ENCODE measurements around the gene BABAM1.

BABAM1 gene

DNA sequence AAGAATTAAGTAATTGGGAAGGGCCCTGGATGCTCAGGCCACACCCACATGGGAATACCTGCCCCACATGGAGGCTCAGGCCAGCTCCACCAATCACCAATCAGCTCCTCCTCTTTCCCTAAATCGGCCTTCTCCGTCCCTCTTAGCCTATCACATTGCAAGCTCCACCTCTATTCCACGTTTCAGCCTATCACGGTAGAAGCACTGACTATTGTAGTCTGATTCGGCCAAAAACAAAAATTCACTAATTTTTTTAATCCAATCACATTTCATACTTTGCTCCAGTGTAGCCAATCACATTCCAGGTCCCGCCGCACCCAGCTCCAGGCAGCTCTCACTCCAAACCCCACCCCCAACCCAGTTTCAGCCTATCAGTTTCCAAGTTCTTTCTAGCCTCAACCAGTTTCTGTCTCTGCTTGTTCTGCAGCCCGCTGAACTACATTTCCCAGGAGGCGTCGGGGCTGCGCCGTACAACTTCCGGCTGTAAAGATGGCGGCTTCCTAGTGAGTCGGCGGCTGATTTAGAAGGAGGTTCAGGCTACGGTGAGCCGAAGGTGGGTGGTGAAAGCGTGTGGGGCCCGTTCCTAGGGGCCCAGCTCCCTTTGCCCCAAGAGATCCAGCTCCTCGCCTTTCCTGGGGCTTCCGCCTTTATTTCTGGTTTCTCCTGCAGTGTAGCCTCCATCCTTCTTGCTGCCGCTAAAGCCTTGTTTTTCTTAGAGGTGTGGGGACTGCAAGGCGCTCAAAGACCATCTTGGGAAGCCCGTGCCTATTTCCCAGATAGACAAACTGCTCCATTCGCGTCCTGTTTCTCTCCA is at the start of gene BABAM1:
Gene BABAM1, plus strand, starts transcription at position 469 of the 814 bp plus-strand sequence. CDS start 1,364 bp downstream, outside the sequence.
- DNase-seq = peak; percentile 95
- Mint-ChIP-seq H3K4me1 (peaks cover 7 to 12% of the 10 kb centered on the region in 2 donors), H3K4me3 (peak within 1 kb of the TSS; percentile 85), H3K27me3 (no peaks in the 10 kb centered on the region), H3K36me3 (peaks cover 9 to 11% of the 10 kb centered on the region in 2 donors), H3K9me3 (no peaks in the 10 kb centered on the region), H3K27ac (peak within 1 kb of the TSS; percentile 81)
- peak; percentile 92 for ATAC-seq (replicated peaks)

DNA sequence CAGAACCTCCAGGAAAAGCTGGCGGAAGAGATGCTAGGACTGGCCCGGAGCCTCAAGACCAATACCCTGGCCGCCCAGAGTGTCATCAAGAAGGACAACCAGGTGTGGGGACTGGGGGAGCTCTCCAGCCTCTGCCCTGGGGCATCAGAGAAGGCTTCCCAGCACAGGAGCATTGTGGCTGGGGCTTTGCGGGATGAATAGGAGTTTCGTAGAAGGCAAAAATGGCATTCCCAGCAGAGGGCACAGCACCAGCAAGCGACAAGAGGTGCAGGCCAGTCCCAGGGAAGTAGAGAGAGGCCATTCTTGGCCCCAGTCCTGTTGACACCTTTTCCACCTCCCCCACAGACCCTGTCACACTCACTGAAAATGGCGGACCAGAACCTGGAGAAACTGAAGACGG is 48.0 kb upstream of the BABAM1 start:
- Mint-ChIP-seq H3K4me3 (no peak overlapping the region), H3K36me3 (peaks cover 24 to 38% of the 10 kb centered on the region in 2 donors), H3K9me3 (peaks cover 0 to 2% of the 10 kb centered on the region in 2 donors), H3K27me3 (no peaks in the 10 kb centered on the region), H3K4me1 (peaks cover 6 to 28% of the 10 kb centered on the region in 2 donors), H3K27ac (peak overlapping the region; percentile 15)
- no peak for DNase-seq
- ATAC-seq (replicated peaks) = no peak

- no peak for ATAC-seq (replicated peaks)
- Mint-ChIP-seq H3K4me1 (peaks cover 2 to 21% of the 10 kb centered on the region in 2 donors), H3K9me3 (peaks cover 0 to 2% of the 10 kb centered on the region in 2 donors), H3K27ac (no peak overlapping the region), H3K4me3 (no peak overlapping the region), H3K36me3 (peaks cover 24 to 38% of the 10 kb centered on the region in 2 donors), H3K27me3 (no peaks in the 10 kb centered on the region)
- no peak for DNase-seq
Measured at GRCh38 chr19:17220207-17220758, 47.0 kb upstream of the BABAM1 start.

- H3K4me1 Mint-ChIP-seq = peaks cover 4 to 12% of the 10 kb centered on the region in 2 donors
- H3K4me3 Mint-ChIP-seq = peak overlapping the region; percentile 36 to 89
Measured at GRCh38 chr19:17225053-17225452, 42.2 kb upstream of the BABAM1 start.

DNA sequence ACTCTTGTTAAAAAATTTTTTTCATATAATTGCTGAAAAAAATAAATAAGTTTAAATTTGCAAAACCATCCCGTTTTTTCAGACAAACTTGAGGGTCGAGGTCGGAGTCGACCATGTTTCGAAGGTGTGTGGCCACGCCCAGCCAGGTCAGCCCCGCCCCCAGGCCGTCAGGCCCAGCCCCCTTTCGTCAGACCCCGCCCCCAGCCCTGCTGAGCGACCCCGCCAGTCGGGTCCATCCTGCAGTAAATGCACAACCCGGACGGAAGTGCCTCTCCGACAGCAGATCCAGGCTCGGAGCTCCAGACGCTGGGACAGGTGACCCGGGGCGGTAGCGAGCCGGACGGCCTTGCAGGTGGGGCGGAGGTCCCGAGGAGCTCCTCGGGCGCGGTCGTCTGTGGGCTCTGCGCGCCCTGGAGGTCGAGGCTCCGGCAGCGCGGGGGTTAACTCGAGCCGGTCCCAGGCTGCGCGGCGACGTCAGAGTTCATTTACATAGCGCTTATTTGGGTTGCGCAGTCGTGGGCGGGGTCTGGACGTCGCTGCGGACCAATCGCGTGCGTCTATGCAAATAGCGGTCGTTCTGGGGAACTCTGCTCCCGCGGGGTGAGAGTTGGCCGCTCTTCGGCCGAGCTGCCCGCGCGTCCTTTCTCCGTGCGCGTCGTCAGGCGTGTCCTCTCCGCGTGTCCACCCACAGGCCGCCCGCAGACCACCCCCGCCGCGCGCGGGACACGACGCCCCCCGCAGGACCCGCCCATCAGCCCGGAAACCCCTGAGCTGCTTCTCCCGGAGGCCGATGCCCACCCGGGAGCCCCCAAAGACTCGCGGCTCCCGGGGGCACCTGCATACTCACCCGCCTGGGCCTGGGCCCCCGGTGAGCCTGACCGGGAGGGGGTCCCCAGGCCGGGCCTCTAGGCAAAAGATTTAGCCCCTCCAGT is 41.0 kb upstream of the BABAM1 start, which contains the start of gene OCEL1:
Gene OCEL1, plus strand, starts transcription at position 225 of the 932 bp plus-strand sequence. Its CDS starts 22 bp downstream, at position 247.
- Mint-ChIP-seq H3K4me3 (peak within 1 kb of the TSS; percentile 89), H3K27me3 (no peaks in the 10 kb centered on the region), H3K9me3 (no peaks in the 10 kb centered on the region), H3K36me3 (peaks cover 16 to 22% of the 10 kb centered on the region in 2 donors), H3K4me1 (peaks cover 4 to 12% of the 10 kb centered on the region in 2 donors), H3K27ac (peak within 1 kb of the TSS; percentile 92)
- peak; percentile 94 for DNase-seq
- ATAC-seq (replicated peaks) = peak; percentile 91 to 93

More at GRCh38 chr19:17225053-17225452, 42.2 kb upstream of the BABAM1 start:
- ATAC-seq (replicated peaks) = no peak
- Mint-ChIP-seq H3K36me3 (peaks cover 13 to 18% of the 10 kb centered on the region in 2 donors), H3K27ac (peak overlapping the region; percentile 77), H3K9me3 (no peaks in the 10 kb centered on the region), H3K27me3 (no peaks in the 10 kb centered on the region)
- no peak for DNase-seq

GRCh38 chr19:17227798-17228367 is 39.4 kb upstream of the BABAM1 start:
- Mint-ChIP-seq H3K27me3 (no peaks in the 10 kb centered on the region), H3K4me3 (no peak overlapping the region), H3K27ac (no peak overlapping the region), H3K36me3 (peaks cover 22 to 34% of the 10 kb centered on the region in 2 donors), H3K9me3 (no peaks in the 10 kb centered on the region), H3K4me1 (peaks cover 4 to 12% of the 10 kb centered on the region in 2 donors)
- DNase-seq (no peak), ATAC-seq (replicated peaks) (no peak)

- Mint-ChIP-seq H3K36me3 (peaks cover 22 to 38% of the 10 kb centered on the region in 2 donors), H3K27me3 (no peaks in the 10 kb centered on the region), H3K9me3 (no peaks in the 10 kb centered on the region), H3K4me1 (peaks cover 10 to 19% of the 10 kb centered on the region in 2 donors), H3K27ac (no peak overlapping the region), H3K4me3 (no peak overlapping the region)
- DNase-seq = no peak
- no peak for ATAC-seq (replicated peaks)
Measured at GRCh38 chr19:17229890-17230289, 37.4 kb upstream of the BABAM1 start.

DNA sequence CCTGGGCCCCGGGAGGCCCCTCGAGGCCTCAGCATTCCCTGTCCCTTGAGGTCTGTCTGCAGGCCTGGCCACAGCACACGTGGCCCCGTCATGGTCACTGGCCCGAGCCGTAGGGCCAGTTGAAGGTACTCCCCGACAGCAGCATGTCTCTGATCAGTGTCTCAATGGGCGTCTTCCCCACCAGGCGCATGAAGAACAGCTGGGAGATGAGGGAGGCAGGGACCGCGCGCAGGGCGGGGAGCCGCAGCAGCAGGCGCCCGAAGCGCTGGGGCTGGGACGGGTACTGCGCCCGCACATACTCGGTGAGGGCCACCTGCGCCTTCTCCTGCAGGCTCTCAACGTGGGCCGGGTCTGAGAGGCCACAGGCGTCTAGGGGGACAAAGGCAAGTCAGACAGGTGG is 35.0 kb upstream of the BABAM1 start:
- H3K4me1 Mint-ChIP-seq = peaks cover 9 to 26% of the 10 kb centered on the region in 2 donors
- DNase-seq (no peak), ATAC-seq (replicated peaks) (no peak)
- H3K27me3 Mint-ChIP-seq = no peaks in the 10 kb centered on the region
- no peaks in the 10 kb centered on the region for H3K9me3 Mint-ChIP-seq
- peaks cover 18 to 33% of the 10 kb centered on the region in 2 donors for H3K36me3 Mint-ChIP-seq
- H3K27ac Mint-ChIP-seq = peak overlapping the region; percentile 71
- H3K4me3 Mint-ChIP-seq = no peak overlapping the region

- Mint-ChIP-seq H3K4me3 (peak overlapping the region; percentile 84 to 88), H3K27me3 (no peaks in the 10 kb centered on the region), H3K27ac (peak overlapping the region; percentile 80), H3K36me3 (peaks cover 13 to 27% of the 10 kb centered on the region in 2 donors), H3K4me1 (peaks cover 9 to 20% of the 10 kb centered on the region in 2 donors), H3K9me3 (no peaks in the 10 kb centered on the region)
- DNase-seq (no peak), ATAC-seq (replicated peaks) (peak; percentile 76 to 80)
Measured at GRCh38 chr19:17234911-17235299, 32.3 kb upstream of the BABAM1 start.

GRCh38 chr19:17235300-17235970 is 31.8 kb upstream of the BABAM1 start:
- no peaks in the 10 kb centered on the region for H3K9me3 Mint-ChIP-seq

DNA sequence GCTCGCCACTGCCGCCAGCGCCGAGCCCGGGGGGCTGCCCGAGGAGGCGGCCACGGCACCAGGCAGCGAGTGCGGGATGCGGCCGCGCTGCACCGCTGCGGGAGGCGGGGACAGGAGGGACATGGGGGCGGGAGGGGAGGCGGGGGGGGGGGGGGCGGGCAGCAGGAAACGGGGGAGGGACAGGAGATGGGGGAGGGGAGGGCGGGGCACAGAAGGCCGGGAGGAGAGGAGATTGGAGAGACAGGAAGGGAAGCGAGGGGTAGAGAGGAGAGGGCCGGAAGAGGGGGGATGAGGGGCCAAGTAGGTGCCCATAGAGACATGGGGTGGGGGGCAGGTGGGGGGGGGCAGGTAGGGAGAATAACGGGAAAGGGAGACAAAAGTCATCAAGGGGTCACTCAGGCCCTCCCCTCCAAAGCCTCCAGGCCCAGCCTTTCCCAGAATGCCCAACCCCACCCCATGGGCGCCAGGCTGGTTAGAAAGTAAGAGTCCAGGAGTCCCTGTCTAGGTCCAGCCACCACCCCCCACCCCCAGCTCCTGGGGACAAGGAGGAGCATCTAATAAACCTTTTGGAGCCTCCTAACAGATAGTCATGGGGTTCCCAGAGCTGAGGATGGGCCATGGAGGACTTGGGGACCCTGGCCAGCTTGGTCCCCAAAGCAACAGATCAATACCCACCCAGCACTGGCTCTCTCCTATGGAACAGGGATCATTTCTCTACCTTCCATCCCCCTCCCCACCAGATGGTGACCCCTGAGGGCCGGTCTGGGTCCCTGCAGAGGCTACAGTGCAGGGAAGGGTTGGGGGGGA is 31.1 kb upstream of the BABAM1 start:
- no peaks in the 10 kb centered on the region for H3K27me3 Mint-ChIP-seq
- DNase-seq (no peak), ATAC-seq (replicated peaks) (peak in 1 of 2 donors; percentile 42)
- H3K4me3 Mint-ChIP-seq = peak overlapping the region; percentile 84 to 88
- no peak overlapping the region for H3K27ac Mint-ChIP-seq
- H3K9me3 Mint-ChIP-seq = no peaks in the 10 kb centered on the region
- H3K4me1 Mint-ChIP-seq = peaks cover 12 to 20% of the 10 kb centered on the region in 2 donors
- H3K36me3 Mint-ChIP-seq = peaks cover 10 to 23% of the 10 kb centered on the region in 2 donors

More at GRCh38 chr19:17235300-17235970, 31.8 kb upstream of the BABAM1 start:
- DNase-seq (peak; percentile 66), ATAC-seq (replicated peaks) (peak; percentile 87 to 90)
- no peaks in the 10 kb centered on the region for H3K27me3 Mint-ChIP-seq
- H3K36me3 Mint-ChIP-seq = peaks cover 13 to 25% of the 10 kb centered on the region in 2 donors
- H3K4me3 Mint-ChIP-seq = peak overlapping the region; percentile 84 to 88
- H3K4me1 Mint-ChIP-seq = peaks cover 9 to 20% of the 10 kb centered on the region in 2 donors
- H3K27ac Mint-ChIP-seq = peak overlapping the region; percentile 80

DNA sequence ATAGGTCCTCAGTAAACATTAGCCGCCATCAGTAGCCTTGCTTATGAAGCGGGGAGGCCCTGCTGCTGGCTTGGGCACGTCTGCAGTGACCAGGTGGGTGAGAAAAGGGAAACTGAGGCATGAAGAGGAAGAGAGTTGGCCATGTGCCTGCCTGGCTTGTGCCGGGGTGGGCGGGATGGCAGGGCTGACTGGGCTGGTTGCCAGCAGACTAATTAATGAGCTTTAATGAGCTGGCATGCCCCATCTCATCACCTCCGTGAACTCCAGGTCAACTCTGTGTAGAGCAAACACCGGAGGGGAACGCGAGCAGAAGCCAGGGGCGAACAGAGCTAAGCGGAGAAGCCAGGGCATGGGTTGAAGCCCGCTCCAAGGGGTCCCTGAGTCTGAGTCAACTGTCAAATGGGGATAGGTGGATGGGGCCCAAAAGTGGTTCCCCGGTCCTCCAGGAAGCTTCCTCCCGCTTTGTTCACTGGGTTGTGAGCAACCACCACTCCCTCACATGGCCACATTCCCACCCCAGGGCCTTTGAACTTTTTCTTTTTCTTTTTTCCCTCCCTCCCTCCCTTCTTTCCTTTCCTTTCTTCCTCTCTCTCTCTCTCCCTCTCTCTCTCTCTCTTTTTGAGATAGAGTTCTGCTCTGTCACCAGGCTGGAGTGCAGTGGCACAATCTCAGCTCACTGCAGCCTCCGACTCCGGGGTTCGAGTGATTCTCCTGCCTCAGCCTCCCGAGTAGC is 30.3 kb upstream of the BABAM1 start:
- Mint-ChIP-seq H3K9me3 (no peaks in the 10 kb centered on the region), H3K27me3 (no peaks in the 10 kb centered on the region), H3K4me3 (no peak overlapping the region), H3K27ac (no peak overlapping the region), H3K36me3 (peaks cover 9 to 19% of the 10 kb centered on the region in 2 donors), H3K4me1 (peaks cover 12 to 20% of the 10 kb centered on the region in 2 donors)
- no peak for ATAC-seq (replicated peaks)
- no peak for DNase-seq
